ENCODE results near the gene IMP4.

DNA sequence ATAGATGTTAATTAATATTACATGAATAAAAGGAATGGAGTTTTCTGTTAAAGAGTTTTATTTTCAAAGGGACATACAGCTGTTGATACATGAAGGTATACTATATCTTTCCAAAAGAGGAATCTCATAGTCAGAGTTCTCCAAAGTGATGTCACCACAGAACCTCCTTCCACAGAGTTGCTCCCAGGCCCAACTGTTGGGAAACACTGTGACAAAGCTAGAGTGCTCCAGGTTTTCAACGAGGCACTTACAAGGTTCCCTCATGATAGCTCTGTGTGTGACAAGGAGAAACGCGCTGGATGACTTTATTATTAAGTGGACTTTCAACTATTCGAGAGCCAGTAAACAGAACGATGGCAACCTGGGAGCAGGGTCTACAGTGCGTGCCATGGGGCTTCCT lies 46.7 kb downstream of the IMP4 start:
- TF ChIP-seq SP1 (CRISPR knock-in tag; conservative IDR thresholded peaks at IDR 0.05) (no peak), CREM (CRISPR knock-in tag; IDR thresholded peaks at IDR 0.05) (no peak), GABPB1 (CRISPR knock-in tag; IDR thresholded peaks at IDR 0.05) (no peak), TCF7 (CRISPR knock-in tag; IDR thresholded peaks at IDR 0.05; ENCODE audit: low read depth) (no peak), FOXJ3 (CRISPR knock-in tag; IDR thresholded peaks at IDR 0.05; ENCODE audit: borderline replicate concordance) (no peak), SMAD4 (CRISPR knock-in tag; IDR thresholded peaks at IDR 0.05) (no peak)
- TF ChIP-seq, protein P1, sequence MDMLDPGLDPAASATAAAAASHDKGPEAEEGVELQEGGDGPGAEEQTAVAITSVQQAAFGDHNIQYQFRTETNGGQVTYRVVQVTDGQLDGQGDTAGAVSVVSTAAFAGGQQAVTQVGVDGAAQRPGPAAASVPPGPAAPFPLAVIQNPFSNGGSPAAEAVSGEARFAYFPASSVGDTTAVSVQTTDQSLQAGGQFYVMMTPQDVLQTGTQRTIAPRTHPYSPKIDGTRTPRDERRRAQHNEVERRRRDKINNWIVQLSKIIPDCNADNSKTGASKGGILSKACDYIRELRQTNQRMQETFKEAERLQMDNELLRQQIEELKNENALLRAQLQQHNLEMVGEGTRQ (CRISPR knock-in tag; IDR thresholded peaks at IDR 0.05) = no peak
- TF ChIP-seq, protein P2, sequence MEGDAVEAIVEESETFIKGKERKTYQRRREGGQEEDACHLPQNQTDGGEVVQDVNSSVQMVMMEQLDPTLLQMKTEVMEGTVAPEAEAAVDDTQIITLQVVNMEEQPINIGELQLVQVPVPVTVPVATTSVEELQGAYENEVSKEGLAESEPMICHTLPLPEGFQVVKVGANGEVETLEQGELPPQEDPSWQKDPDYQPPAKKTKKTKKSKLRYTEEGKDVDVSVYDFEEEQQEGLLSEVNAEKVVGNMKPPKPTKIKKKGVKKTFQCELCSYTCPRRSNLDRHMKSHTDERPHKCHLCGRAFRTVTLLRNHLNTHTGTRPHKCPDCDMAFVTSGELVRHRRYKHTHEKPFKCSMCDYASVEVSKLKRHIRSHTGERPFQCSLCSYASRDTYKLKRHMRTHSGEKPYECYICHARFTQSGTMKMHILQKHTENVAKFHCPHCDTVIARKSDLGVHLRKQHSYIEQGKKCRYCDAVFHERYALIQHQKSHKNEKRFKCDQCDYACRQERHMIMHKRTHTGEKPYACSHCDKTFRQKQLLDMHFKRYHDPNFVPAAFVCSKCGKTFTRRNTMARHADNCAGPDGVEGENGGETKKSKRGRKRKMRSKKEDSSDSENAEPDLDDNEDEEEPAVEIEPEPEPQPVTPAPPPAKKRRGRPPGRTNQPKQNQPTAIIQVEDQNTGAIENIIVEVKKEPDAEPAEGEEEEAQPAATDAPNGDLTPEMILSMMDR (IDR thresholded peaks at IDR 0.05) = no peak
- TF ChIP-seq, protein P3, sequence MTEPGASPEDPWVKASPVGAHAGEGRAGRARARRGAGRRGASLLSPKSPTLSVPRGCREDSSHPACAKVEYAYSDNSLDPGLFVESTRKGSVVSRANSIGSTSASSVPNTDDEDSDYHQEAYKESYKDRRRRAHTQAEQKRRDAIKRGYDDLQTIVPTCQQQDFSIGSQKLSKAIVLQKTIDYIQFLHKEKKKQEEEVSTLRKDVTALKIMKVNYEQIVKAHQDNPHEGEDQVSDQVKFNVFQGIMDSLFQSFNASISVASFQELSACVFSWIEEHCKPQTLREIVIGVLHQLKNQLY (CRISPR knock-in tag; IDR thresholded peaks at IDR 0.05) = no peak
- TF ChIP-seq, protein P4, sequence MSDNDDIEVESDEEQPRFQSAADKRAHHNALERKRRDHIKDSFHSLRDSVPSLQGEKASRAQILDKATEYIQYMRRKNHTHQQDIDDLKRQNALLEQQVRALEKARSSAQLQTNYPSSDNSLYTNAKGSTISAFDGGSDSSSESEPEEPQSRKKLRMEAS (CRISPR knock-in tag; IDR thresholded peaks at IDR 0.05) = no peak
- TF ChIP-seq, protein P5, sequence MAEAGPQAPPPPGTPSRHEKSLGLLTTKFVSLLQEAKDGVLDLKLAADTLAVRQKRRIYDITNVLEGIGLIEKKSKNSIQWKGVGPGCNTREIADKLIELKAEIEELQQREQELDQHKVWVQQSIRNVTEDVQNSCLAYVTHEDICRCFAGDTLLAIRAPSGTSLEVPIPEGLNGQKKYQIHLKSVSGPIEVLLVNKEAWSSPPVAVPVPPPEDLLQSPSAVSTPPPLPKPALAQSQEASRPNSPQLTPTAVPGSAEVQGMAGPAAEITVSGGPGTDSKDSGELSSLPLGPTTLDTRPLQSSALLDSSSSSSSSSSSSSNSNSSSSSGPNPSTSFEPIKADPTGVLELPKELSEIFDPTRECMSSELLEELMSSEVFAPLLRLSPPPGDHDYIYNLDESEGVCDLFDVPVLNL (CRISPR knock-in tag; IDR thresholded peaks at IDR 0.05; ENCODE audit: borderline replicate concordance, low read depth) = no peak
- TF ChIP-seq, protein P6, sequence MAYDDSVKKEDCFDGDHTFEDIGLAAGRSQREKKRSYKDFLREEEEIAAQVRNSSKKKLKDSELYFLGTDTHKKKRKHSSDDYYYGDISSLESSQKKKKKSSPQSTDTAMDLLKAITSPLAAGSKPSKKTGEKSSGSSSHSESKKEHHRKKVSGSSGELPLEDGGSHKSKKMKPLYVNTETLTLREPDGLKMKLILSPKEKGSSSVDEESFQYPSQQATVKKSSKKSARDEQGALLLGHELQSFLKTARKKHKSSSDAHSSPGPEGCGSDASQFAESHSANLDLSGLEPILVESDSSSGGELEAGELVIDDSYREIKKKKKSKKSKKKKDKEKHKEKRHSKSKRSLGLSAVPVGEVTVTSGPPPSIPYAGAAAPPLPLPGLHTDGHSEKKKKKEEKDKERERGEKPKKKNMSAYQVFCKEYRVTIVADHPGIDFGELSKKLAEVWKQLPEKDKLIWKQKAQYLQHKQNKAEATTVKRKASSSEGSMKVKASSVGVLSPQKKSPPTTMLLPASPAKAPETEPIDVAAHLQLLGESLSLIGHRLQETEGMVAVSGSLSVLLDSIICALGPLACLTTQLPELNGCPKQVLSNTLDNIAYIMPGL (CRISPR knock-in tag; IDR thresholded peaks at IDR 0.05) = no peak

All from WTC11 (cell line).